ENCODE data around the gene KRT86.

The KRT86 gene

GRCh38 chr12:52268212-52268611, 6.2 kb upstream of the KRT86 start:
- TF ChIP-seq, protein P1, sequence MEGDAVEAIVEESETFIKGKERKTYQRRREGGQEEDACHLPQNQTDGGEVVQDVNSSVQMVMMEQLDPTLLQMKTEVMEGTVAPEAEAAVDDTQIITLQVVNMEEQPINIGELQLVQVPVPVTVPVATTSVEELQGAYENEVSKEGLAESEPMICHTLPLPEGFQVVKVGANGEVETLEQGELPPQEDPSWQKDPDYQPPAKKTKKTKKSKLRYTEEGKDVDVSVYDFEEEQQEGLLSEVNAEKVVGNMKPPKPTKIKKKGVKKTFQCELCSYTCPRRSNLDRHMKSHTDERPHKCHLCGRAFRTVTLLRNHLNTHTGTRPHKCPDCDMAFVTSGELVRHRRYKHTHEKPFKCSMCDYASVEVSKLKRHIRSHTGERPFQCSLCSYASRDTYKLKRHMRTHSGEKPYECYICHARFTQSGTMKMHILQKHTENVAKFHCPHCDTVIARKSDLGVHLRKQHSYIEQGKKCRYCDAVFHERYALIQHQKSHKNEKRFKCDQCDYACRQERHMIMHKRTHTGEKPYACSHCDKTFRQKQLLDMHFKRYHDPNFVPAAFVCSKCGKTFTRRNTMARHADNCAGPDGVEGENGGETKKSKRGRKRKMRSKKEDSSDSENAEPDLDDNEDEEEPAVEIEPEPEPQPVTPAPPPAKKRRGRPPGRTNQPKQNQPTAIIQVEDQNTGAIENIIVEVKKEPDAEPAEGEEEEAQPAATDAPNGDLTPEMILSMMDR (IDR thresholded peaks at IDR 0.05; ENCODE audit: low read depth, low read length) = no peak
- TF ChIP-seq EZH2phosphoT487 (IDR thresholded peaks at IDR 0.05; ENCODE audit: low read depth) = no peak
- no peaks in the 10 kb centered on the region for H3K79me2 ChIP-seq (ENCODE audit: low read length)
- H3K27ac ChIP-seq (ENCODE audit: low read length) = no peak overlapping the region
- no peak overlapping the region for H3K4me3 ChIP-seq (ENCODE audit: low read length)
- H3K27me3 ChIP-seq (ENCODE audit: low read depth, low read length) = peaks cover 5% of the 10 kb centered on the region; the same call in 1 of the 2 replicates
- H3K4me1 ChIP-seq (ENCODE audit: low read length) = no peaks in the 10 kb centered on the region
- H3K9ac ChIP-seq (ENCODE audit: low read length) = no peak overlapping the region
- H3K9me3 ChIP-seq (ENCODE audit: insufficient read depth, low read length) = no peaks in the 10 kb centered on the region
- no peak overlapping the region for H3K4me2 ChIP-seq (ENCODE audit: low read length)
- H3K36me3 ChIP-seq (replicated peaks; ENCODE audit: low read depth, low read length) = no peaks in the 10 kb centered on the region
- no peaks in the 10 kb centered on the region for H4K20me1 ChIP-seq (ENCODE audit: insufficient read depth, low read length)
- no peak overlapping the region for H2AFZ ChIP-seq (ENCODE audit: low read depth, low read length)

- Histone ChIP-seq H3K9ac (ENCODE audit: low read length) (no peak overlapping the region), H3K79me2 (ENCODE audit: low read length) (no peaks in the 10 kb centered on the region), H3K4me2 (ENCODE audit: low read length) (no peak overlapping the region), H3K36me3 (replicated peaks; ENCODE audit: low read depth, low read length) (no peaks in the 10 kb centered on the region), H2AFZ (ENCODE audit: low read depth, low read length) (no peak overlapping the region), H3K27me3 (ENCODE audit: low read depth, low read length) (peaks cover 20% of the 10 kb centered on the region), H3K4me1 (ENCODE audit: low read length) (no peaks in the 10 kb centered on the region), H4K20me1 (ENCODE audit: insufficient read depth, low read length) (no peaks in the 10 kb centered on the region), H3K9me3 (ENCODE audit: insufficient read depth, low read length) (no peaks in the 10 kb centered on the region), H3K27ac (ENCODE audit: low read length) (no peak overlapping the region), H3K4me3 (ENCODE audit: low read length) (no peak overlapping the region)
- TF ChIP-seq EZH2phosphoT487 (IDR thresholded peaks at IDR 0.05; ENCODE audit: low read depth) = no peak
These were observed 3.8 kb upstream of the KRT86 start for GRCh38 chr12:52270541-52271070.

DNA sequence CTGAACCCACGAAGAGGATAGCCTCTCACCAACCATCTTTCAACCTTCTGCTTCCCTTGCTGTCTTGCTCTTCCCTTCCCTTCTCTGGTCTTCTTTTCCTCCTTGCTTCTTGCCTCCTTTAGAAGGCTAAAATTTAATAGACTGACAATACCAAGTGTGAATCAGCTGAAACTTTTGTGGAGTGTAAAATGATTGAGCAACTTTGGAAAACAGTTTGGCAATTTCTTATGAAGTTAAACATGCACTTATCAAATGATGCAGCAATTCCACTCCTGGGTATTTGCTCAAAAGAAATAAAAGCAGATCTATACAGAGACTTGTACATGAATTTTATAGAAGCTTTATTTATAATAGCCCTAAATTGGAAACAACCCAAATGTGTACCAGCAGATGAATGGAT, 3.3 kb upstream of the KRT86 start:
- Histone ChIP-seq H3K79me2 (ENCODE audit: low read length) (no peaks in the 10 kb centered on the region), H3K27me3 (ENCODE audit: low read depth, low read length) (peaks cover 20% of the 10 kb centered on the region), H3K9ac (ENCODE audit: low read length) (no peak overlapping the region), H3K4me1 (ENCODE audit: low read length) (no peaks in the 10 kb centered on the region), H3K36me3 (replicated peaks; ENCODE audit: low read depth, low read length) (no peaks in the 10 kb centered on the region), H3K27ac (ENCODE audit: low read length) (no peak overlapping the region), H4K20me1 (ENCODE audit: insufficient read depth, low read length) (no peaks in the 10 kb centered on the region), H3K4me2 (ENCODE audit: low read length) (no peak overlapping the region), H2AFZ (ENCODE audit: low read depth, low read length) (no peak overlapping the region), H3K9me3 (ENCODE audit: insufficient read depth, low read length) (no peaks in the 10 kb centered on the region), H3K4me3 (ENCODE audit: low read length) (no peak overlapping the region)
- no peak for TF ChIP-seq EZH2phosphoT487 (IDR thresholded peaks at IDR 0.05; ENCODE audit: low read depth)
- TF ChIP-seq, protein P1 (IDR thresholded peaks at IDR 0.05; ENCODE audit: low read depth, low read length) = no peak

DNA sequence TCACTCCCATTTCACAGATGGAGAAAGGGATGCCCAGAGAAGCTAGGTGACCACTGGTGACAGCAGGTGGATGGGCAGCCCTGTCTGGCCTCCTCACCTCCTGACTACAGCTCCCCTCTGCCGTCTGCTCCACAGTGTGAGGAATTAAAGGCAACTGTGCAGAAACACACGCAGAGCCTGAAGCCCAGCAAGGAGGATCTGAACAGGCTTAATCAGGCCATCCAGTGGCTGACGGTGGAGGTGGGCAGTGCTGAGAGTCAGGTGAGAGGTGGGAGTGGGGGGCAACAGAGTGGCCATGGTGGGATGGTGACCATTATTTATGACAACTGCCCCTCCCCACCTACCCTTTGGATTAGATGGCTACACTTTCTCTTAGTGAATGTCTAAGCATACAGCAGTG, 1.2 kb downstream of the KRT86 start:
- peaks cover 30% of the 10 kb centered on the region for H3K27me3 ChIP-seq (ENCODE audit: low read depth, low read length)
- no peak for TF ChIP-seq EZH2phosphoT487 (IDR thresholded peaks at IDR 0.05; ENCODE audit: low read depth)
- TF ChIP-seq, protein P1 (IDR thresholded peaks at IDR 0.05; ENCODE audit: low read depth, low read length) = no peak
- H3K4me1 ChIP-seq (ENCODE audit: low read length) = peaks cover 4% of the 10 kb centered on the region
- H3K79me2 ChIP-seq (ENCODE audit: low read length) = no peaks in the 10 kb centered on the region
- H3K36me3 ChIP-seq (replicated peaks; ENCODE audit: low read depth, low read length) = no peaks in the 10 kb centered on the region
- H3K9ac ChIP-seq (ENCODE audit: low read length) = no peak overlapping the region
- H4K20me1 ChIP-seq (ENCODE audit: insufficient read depth, low read length) = no peaks in the 10 kb centered on the region
- no peak overlapping the region for H2AFZ ChIP-seq (ENCODE audit: low read depth, low read length)
- H3K27ac ChIP-seq (ENCODE audit: low read length) = no peak overlapping the region
- no peak overlapping the region for H3K4me3 ChIP-seq (ENCODE audit: low read length)
- H3K4me2 ChIP-seq (ENCODE audit: low read length) = no peak overlapping the region
- no peaks in the 10 kb centered on the region for H3K9me3 ChIP-seq (ENCODE audit: insufficient read depth, low read length)

Data from OCI-LY3 (cell line).